ENCODE data around the gene GSAP. TPM values are rescaled to one million over a fixed set of nuclear protein-coding genes. Genes with fewer than 3 reads are reported as not detected.

The GSAP gene
- total RNA-seq, 1 donor from 2014 or later: 19.6 TPM

DNA sequence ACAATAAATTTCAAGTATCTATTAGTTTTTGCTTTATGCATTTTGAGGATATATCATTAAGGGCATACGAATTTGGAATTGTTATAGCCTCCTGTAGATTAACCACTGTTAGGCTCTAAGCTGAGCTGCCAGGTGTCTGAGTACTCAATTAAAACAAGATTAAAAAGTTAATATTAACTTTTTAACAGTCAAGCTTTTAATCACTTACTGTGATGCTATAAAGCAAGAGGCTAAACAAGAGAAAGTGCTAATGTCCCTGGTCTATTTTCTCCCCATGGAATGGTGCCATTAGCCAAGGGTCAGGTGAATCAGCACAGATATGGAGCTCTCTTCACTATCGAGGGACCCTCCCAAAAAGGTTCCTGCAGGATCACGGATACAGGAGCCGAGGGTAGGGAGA lies 9.7 kb downstream of the GSAP start:
- DNase-seq (ENCODE audit: low spot score in 2 of 2, unreplicated experiment in 2 of 2): no peak
- TF ChIP-seq, protein P1, sequence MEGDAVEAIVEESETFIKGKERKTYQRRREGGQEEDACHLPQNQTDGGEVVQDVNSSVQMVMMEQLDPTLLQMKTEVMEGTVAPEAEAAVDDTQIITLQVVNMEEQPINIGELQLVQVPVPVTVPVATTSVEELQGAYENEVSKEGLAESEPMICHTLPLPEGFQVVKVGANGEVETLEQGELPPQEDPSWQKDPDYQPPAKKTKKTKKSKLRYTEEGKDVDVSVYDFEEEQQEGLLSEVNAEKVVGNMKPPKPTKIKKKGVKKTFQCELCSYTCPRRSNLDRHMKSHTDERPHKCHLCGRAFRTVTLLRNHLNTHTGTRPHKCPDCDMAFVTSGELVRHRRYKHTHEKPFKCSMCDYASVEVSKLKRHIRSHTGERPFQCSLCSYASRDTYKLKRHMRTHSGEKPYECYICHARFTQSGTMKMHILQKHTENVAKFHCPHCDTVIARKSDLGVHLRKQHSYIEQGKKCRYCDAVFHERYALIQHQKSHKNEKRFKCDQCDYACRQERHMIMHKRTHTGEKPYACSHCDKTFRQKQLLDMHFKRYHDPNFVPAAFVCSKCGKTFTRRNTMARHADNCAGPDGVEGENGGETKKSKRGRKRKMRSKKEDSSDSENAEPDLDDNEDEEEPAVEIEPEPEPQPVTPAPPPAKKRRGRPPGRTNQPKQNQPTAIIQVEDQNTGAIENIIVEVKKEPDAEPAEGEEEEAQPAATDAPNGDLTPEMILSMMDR (IDR thresholded peaks at IDR 0.05; ENCODE audit: unreplicated experiment): no peak
- peaks cover 7% of the 10 kb centered on the region for H3K4me1 Mint-ChIP-seq
- no peak overlapping the region for H3K4me3 Mint-ChIP-seq
- H3K36me3 Mint-ChIP-seq: no peaks in the 10 kb centered on the region
- H3K9me3 Mint-ChIP-seq: peaks cover under 1% of the 10 kb centered on the region
- H3K27me3 Mint-ChIP-seq (ENCODE audit: low read depth): no peaks in the 10 kb centered on the region
- no peak overlapping the region for H3K27ac Mint-ChIP-seq

DNA sequence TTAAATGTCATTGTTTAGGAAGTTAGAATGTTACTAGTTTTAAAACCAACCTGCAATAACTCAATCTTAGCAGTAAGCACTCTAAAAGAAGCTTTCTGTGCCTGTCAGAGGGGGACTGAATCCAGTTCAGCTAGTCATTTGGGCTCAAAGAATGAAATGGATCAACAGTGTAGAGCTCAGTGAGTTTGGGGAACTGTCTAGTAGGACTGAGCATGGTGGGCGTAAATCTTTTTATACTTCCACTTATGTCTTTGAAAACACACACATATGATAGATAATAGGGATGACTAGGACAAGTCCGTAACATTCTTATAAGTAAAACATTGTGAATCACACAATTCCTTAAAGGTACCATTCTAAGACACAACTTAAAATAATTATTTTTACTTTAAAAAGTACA lies 11.5 kb downstream of the GSAP start:
- TF ChIP-seq, protein P1 (IDR thresholded peaks at IDR 0.05; ENCODE audit: unreplicated experiment): no peak
- no peak for DNase-seq (ENCODE audit: low spot score in 2 of 2, unreplicated experiment in 2 of 2)
- Mint-ChIP-seq H3K9me3 (peaks cover 5% of the 10 kb centered on the region), H3K36me3 (no peaks in the 10 kb centered on the region), H3K4me3 (no peak overlapping the region), H3K27me3 (ENCODE audit: low read depth) (no peaks in the 10 kb centered on the region), H3K27ac (no peak overlapping the region), H3K4me1 (peaks cover 4% of the 10 kb centered on the region)

DNA sequence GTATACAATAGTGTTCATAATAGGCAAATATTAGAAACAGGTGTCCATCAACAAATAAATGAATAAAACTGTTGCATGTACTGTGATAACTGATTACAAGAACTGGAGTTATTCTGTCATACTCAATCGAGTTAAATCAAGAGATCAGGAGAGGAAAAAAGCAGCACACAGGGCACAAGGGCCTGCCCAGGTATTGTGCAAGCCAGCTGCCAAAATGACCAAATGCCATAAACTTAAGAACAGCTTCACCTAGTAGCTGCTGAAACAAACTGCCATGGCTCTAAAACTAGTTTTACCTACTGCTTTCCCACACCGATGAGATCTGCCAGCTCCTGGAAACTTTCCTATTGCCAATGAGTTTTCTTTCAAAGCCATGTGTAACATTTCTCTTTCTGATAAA lies 12.2 kb downstream of the GSAP start:
- H3K27me3 Mint-ChIP-seq (ENCODE audit: low read depth): no peaks in the 10 kb centered on the region
- no peaks in the 10 kb centered on the region for H3K36me3 Mint-ChIP-seq
- DNase-seq (ENCODE audit: low spot score in 2 of 2, unreplicated experiment in 2 of 2): no peak
- H3K4me1 Mint-ChIP-seq: no peaks in the 10 kb centered on the region
- TF ChIP-seq, protein P1 (IDR thresholded peaks at IDR 0.05; ENCODE audit: unreplicated experiment): no peak
- H3K9me3 Mint-ChIP-seq: peaks cover 5% of the 10 kb centered on the region
- H3K27ac Mint-ChIP-seq: no peak overlapping the region
- H3K4me3 Mint-ChIP-seq: no peak overlapping the region

DNA sequence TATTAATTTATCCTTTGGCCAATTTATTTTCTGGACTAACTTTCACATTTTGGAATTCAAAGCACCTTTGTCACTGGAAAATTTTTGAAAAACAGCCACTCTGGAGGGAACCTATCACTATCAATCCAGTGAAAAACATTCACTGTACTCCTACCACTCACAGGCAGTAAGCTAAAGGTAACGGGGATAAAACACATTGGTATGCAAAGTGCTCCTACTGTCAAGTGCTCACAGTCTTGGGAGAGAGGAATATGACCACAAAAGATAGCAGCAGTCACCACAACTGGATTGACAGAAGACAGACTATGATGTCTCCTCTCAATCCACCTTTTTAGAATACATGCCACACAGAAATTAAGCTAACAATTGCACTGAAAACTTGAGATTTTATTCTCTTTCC lies 13.3 kb downstream of the GSAP start:
- Mint-ChIP-seq H3K9me3 (peaks cover 5% of the 10 kb centered on the region), H3K36me3 (no peaks in the 10 kb centered on the region), H3K27me3 (ENCODE audit: low read depth) (no peaks in the 10 kb centered on the region), H3K4me3 (no peak overlapping the region), H3K27ac (no peak overlapping the region), H3K4me1 (no peaks in the 10 kb centered on the region)
- TF ChIP-seq, protein P1 (IDR thresholded peaks at IDR 0.05; ENCODE audit: unreplicated experiment): no peak
- no peak for DNase-seq (ENCODE audit: low spot score in 2 of 2, unreplicated experiment in 2 of 2)

DNA sequence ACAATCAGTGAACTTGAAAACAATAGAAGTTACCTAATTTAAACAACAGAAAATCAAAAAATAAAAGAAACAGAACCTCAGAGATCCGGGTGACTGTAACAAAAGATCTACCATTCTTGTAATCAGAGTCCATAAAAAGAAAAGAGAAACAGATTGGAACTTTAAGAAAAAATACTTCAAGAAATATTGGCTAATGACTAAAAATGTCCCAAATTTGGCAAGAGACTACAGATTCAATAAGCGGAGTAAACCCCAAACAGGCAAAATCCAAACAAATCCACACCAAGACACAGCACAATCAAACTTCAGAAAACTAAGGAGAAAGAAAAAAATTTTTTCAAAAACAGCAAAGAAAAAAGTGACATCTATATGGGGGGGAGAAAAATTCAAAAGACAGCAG lies 15.1 kb downstream of the GSAP start:
- TF ChIP-seq, protein P1 (IDR thresholded peaks at IDR 0.05; ENCODE audit: unreplicated experiment): no peak
- no peak overlapping the region for H3K4me3 Mint-ChIP-seq

DNA sequence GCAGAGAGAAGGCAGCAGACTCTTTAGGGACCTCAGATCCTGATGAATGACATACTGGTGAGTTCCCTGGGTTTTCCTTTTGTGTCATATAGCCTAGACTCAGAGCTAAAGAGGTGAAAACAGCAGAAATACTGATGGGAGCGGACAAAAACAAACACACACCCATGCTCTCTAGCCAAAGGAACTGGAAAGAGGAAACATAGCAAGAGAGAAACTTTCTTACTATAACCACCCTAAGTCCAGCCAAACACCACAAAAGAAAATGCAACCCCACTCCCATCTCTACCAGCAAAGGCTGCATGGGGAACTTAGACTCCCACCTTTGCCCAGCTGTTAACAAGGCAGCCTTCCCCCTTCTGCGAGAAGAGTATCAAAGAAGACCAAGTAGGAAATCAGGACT lies 16.3 kb downstream of the GSAP start:
- no peak for DNase-seq (ENCODE audit: low spot score in 2 of 2, unreplicated experiment in 2 of 2)
- Mint-ChIP-seq H3K36me3 (no peaks in the 10 kb centered on the region), H3K4me1 (peaks cover 2% of the 10 kb centered on the region), H3K27me3 (ENCODE audit: low read depth) (no peaks in the 10 kb centered on the region), H3K27ac (no peak overlapping the region), H3K4me3 (no peak overlapping the region), H3K9me3 (peaks cover 5% of the 10 kb centered on the region)
- TF ChIP-seq, protein P1 (IDR thresholded peaks at IDR 0.05; ENCODE audit: unreplicated experiment): no peak

More for the DNA sequence above, 15.1 kb downstream of the GSAP start:
- DNase-seq (ENCODE audit: low spot score in 2 of 2, unreplicated experiment in 2 of 2): no peak
- no peaks in the 10 kb centered on the region for H3K36me3 Mint-ChIP-seq
- H3K27ac Mint-ChIP-seq: no peak overlapping the region
- no peaks in the 10 kb centered on the region for H3K27me3 Mint-ChIP-seq (ENCODE audit: low read depth)
- no peaks in the 10 kb centered on the region for H3K4me1 Mint-ChIP-seq
- H3K9me3 Mint-ChIP-seq: peaks cover 5% of the 10 kb centered on the region

All from mesothelial cell of epicardium (in vitro differentiated cells).